SK-N-MC (cell line): ENCODE data around the gene CAMTA1.

Source experiments
- EZH2 ChIP-seq: fragments of 200-600 bp; sonication (generic); IDR thresholded peaks from one replicate; pipeline ENCODE4 v1.6.1; 2017; ENCODE audit warnings: antibody characterized with exemption
- FOXP2 ChIP-seq: optimal IDR thresholded peaks from 2 replicates; pipeline ENCODE3; 2011; ENCODE audit warnings: mild to moderate bottlenecking, moderate library complexity; ENCODE audit not compliant: insufficient read depth; ENCODE audit errors: extremely low read length, control extremely low read depth
- POLR2AphosphoS5 ChIP-seq: IDR thresholded peaks from 2 replicates; pipeline ENCODE4 v1.6.1; 2012; ENCODE audit warnings: mild to moderate bottlenecking, low read depth, low read length, borderline replicate concordance

GRCh38 chr1:7294636-7295035 lies 509.4 kb downstream of the CAMTA1 start:
- no peak for TF ChIP-seq POLR2AphosphoS5
- no peak for TF ChIP-seq EZH2
- no peak for TF ChIP-seq FOXP2
